Adipocyte (in vitro differentiated cells): ENCODE results near the gene PKLR.

Source experiments
- DNase-seq: peaks from one replicate; pipeline ENCODE4 v3.0.0-alpha.2; 2015; ENCODE audit warnings: low read depth
- H3K27me3 ChIP-seq: replicated peaks from 2 replicates; pipeline ENCODE4 v1.7.0; 2013; ENCODE audit warnings: mild to moderate bottlenecking, low read length, moderate library complexity; ENCODE audit not compliant: control insufficient read depth, insufficient read depth
- H3K36me3 ChIP-seq: 2 replicates; pipeline ENCODE4 v1.7.0; 2013; ENCODE audit warnings: low read length, mild to moderate bottlenecking, moderate library complexity; ENCODE audit not compliant: control insufficient read depth, insufficient read depth, severe bottlenecking
- H3K4me1 ChIP-seq: 2 replicates; pipeline ENCODE4 v1.7.0; 2013; ENCODE audit warnings: mild to moderate bottlenecking, low read length, moderate library complexity; ENCODE audit not compliant: control insufficient read depth, insufficient read depth
- H3K4me3 ChIP-seq: 2 replicates; pipeline ENCODE4 v1.7.0; 2013; ENCODE audit warnings: mild to moderate bottlenecking, low read length, moderate library complexity
- H3K9ac ChIP-seq: 2 replicates; pipeline ENCODE4 v1.7.0; 2013; ENCODE audit warnings: mild to moderate bottlenecking, low read length, moderate library complexity
- H3K9me3 ChIP-seq: 2 replicates; pipeline ENCODE4 v1.7.0; 2013; ENCODE audit warnings: mild to moderate bottlenecking, low read length, moderate library complexity; ENCODE audit not compliant: control insufficient read depth

PKLR gene

GRCh38 chr1:155324037-155324716 is 22.9 kb upstream of the PKLR start:
- Histone ChIP-seq H3K9ac (peak overlapping the region; percentile 97), H3K4me1 (peaks cover 46% of the 10 kb centered on the region), H3K36me3 (peaks cover 33% of the 10 kb centered on the region), H3K27me3 (no peaks in the 10 kb centered on the region), H3K4me3 (peak overlapping the region; percentile 97), H3K9me3 (no peaks in the 10 kb centered on the region)
- peak; percentile 99 for DNase-seq

- H3K27me3 ChIP-seq = no peaks in the 10 kb centered on the region
- peaks cover 37% of the 10 kb centered on the region for H3K36me3 ChIP-seq
- peak overlapping the region; percentile 97 for H3K4me3 ChIP-seq
- DNase-seq = peak; percentile 94
- peaks cover 49% of the 10 kb centered on the region for H3K4me1 ChIP-seq
- peak overlapping the region; percentile 97 for H3K9ac ChIP-seq
- no peaks in the 10 kb centered on the region for H3K9me3 ChIP-seq
Observed at GRCh38 chr1:155323729-155324036, 22.4 kb upstream of the PKLR start.

- H3K4me1 ChIP-seq = peaks cover 50% of the 10 kb centered on the region
- H3K9me3 ChIP-seq = no peaks in the 10 kb centered on the region
- peak overlapping the region; percentile 97 for H3K4me3 ChIP-seq
- peak; percentile 98 for DNase-seq
- H3K27me3 ChIP-seq = no peaks in the 10 kb centered on the region
- peaks cover 37% of the 10 kb centered on the region for H3K36me3 ChIP-seq
- peak overlapping the region; percentile 97 for H3K9ac ChIP-seq
Observed at GRCh38 chr1:155322953-155323728, 21.9 kb upstream of the PKLR start.

- Histone ChIP-seq H3K4me3 (peak overlapping the region; percentile 97), H3K9ac (peak overlapping the region; percentile 86), H3K36me3 (peaks cover 37% of the 10 kb centered on the region), H3K9me3 (no peaks in the 10 kb centered on the region), H3K4me1 (peaks cover 53% of the 10 kb centered on the region), H3K27me3 (no peaks in the 10 kb centered on the region)
- peak; percentile 73 for DNase-seq
Observed at GRCh38 chr1:155322571-155322952, 21.3 kb upstream of the PKLR start.

- H3K9me3 ChIP-seq = no peaks in the 10 kb centered on the region
- H3K36me3 ChIP-seq = peaks cover 36% of the 10 kb centered on the region
- DNase-seq = no peak
- H3K27me3 ChIP-seq = no peaks in the 10 kb centered on the region
- H3K4me3 ChIP-seq = peak overlapping the region; percentile 97
- H3K4me1 ChIP-seq = peaks cover 53% of the 10 kb centered on the region
- H3K9ac ChIP-seq = peak overlapping the region; percentile 86
Observed at GRCh38 chr1:155321639-155322503, 20.6 kb upstream of the PKLR start.

GRCh38 chr1:155320661-155321617 is 19.7 kb upstream of the PKLR start, which contains the start of gene RUSC1:
TSS of gene RUSC1 (plus strand) at chr1:155320894. CDS start at chr1:155321774, 880 bp downstream.
- H3K4me3 ChIP-seq = peak within 1 kb of the TSS; percentile 97
- peaks cover 52% of the 10 kb centered on the region for H3K4me1 ChIP-seq
- no peaks in the 10 kb centered on the region for H3K9me3 ChIP-seq
- peak; percentile 87 for DNase-seq
- H3K9ac ChIP-seq = peak within 1 kb of the TSS; percentile 86
- H3K36me3 ChIP-seq = peaks cover 41% of the 10 kb centered on the region
- H3K27me3 ChIP-seq = no peaks in the 10 kb centered on the region

GRCh38 chr1:155320252-155320651 is 19.0 kb upstream of the PKLR start:
- Histone ChIP-seq H3K9me3 (no peaks in the 10 kb centered on the region), H3K4me1 (peaks cover 45% of the 10 kb centered on the region), H3K9ac (peak overlapping the region; percentile 86), H3K36me3 (peaks cover 41% of the 10 kb centered on the region), H3K27me3 (no peaks in the 10 kb centered on the region), H3K4me3 (peak overlapping the region; percentile 97)
- DNase-seq = no peak

- no peaks in the 10 kb centered on the region for H3K9me3 ChIP-seq
- H3K36me3 ChIP-seq = peaks cover 48% of the 10 kb centered on the region
Observed at GRCh38 chr1:155319536-155319935, 18.3 kb upstream of the PKLR start.

GRCh38 chr1:155318082-155318481 is 16.8 kb upstream of the PKLR start:
- H3K4me3 ChIP-seq = no peak overlapping the region
- no peaks in the 10 kb centered on the region for H3K27me3 ChIP-seq
- H3K9me3 ChIP-seq = no peaks in the 10 kb centered on the region
- no peak for DNase-seq
- peak overlapping the region; percentile 22 for H3K9ac ChIP-seq
- peaks cover 41% of the 10 kb centered on the region for H3K4me1 ChIP-seq
- peaks cover 60% of the 10 kb centered on the region for H3K36me3 ChIP-seq

More at GRCh38 chr1:155319536-155319935, 18.3 kb upstream of the PKLR start:
- DNase-seq = no peak
- Histone ChIP-seq H3K27me3 (no peaks in the 10 kb centered on the region), H3K4me3 (no peak overlapping the region), H3K9ac (peak overlapping the region; percentile 86), H3K4me1 (peaks cover 41% of the 10 kb centered on the region)

GRCh38 chr1:155316922-155317321 is 15.7 kb upstream of the PKLR start:
- Histone ChIP-seq H3K27me3 (no peaks in the 10 kb centered on the region), H3K4me3 (no peak overlapping the region), H3K36me3 (peaks cover 70% of the 10 kb centered on the region), H3K4me1 (peaks cover 38% of the 10 kb centered on the region), H3K9me3 (no peaks in the 10 kb centered on the region), H3K9ac (peak overlapping the region; percentile 22)
- no peak for DNase-seq
